ENCODE results near the gene BEGAIN. TPM values are rescaled to one million over a fixed set of nuclear protein-coding genes. Genes with fewer than 3 reads are reported as not detected.

The BEGAIN gene
- polyA plus RNA-seq, 4 donors, result 1.3 to 13.5 (median 5.1) TPM

DNA sequence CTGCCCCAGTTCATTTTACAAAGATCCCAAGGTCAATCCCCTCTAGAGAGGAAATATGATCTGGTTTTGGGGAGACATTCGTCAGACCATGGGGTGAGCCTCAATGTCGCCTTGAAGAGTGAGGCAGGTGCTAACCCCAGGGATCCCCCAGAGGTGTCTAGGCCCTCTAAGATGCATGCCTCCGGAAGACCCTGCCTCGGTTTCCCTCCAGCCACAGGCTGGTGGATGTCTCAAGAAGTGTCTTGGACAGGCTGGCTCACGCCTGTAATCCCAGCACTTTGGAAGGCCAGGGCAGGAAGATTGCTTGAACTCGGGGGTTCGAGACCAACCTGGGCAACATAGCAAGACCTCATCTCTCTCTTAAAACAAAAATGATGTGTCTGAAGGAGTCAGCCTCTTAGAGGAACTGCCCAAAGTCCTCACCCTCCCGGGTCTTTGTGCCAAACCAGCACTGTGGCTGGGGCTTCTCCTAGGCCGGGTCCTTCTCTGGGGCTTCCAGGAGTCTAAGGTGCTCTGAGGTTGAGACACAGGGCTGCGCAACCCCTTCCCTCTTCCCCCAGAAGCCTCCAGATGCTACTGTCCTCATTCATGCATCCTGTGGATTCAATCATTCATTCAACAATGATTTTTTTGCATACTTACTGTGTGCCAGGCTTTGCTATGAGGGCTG lies 24.7 kb upstream of the BEGAIN start:
- no peak overlapping the region for H3K27ac ChIP-seq (ENCODE audit: low read depth in 1 of 3, low read length in 2 of 3)
- 81 to 88% (median 87%) methylated on average over 10 of the region's 10 CpGs for WGBS, 3 donors
- H3K4me1 ChIP-seq (ENCODE audit: control insufficient read depth in 3 of 3, insufficient read depth in 2 of 3, low read depth in 1 of 3, low read length in 2 of 3), result no peaks in the 10 kb centered on the region
- DNase-seq (no peak), FAIRE-seq (no peak)
- H3K27me3 ChIP-seq (ENCODE audit: control insufficient read depth in 3 of 3, insufficient read depth in 3 of 3, low read length in 3 of 3), result peaks cover 0 to under 1% (median 0%) of the 10 kb centered on the region in 3 donors
- no peaks in the 10 kb centered on the region for H3K9me3 ChIP-seq (ENCODE audit: control insufficient read depth in 2 of 2, insufficient read depth in 1 of 2, low read depth in 1 of 2, low read length in 1 of 2)
- no peak overlapping the region for H3K4me3 ChIP-seq (ENCODE audit: low read depth in 1 of 3, low read length in 3 of 3)
- no peaks in the 10 kb centered on the region for H3K36me3 ChIP-seq (ENCODE audit: control insufficient read depth in 3 of 3, insufficient read depth in 2 of 3, low read depth in 1 of 3, low read length in 3 of 3)

DNA sequence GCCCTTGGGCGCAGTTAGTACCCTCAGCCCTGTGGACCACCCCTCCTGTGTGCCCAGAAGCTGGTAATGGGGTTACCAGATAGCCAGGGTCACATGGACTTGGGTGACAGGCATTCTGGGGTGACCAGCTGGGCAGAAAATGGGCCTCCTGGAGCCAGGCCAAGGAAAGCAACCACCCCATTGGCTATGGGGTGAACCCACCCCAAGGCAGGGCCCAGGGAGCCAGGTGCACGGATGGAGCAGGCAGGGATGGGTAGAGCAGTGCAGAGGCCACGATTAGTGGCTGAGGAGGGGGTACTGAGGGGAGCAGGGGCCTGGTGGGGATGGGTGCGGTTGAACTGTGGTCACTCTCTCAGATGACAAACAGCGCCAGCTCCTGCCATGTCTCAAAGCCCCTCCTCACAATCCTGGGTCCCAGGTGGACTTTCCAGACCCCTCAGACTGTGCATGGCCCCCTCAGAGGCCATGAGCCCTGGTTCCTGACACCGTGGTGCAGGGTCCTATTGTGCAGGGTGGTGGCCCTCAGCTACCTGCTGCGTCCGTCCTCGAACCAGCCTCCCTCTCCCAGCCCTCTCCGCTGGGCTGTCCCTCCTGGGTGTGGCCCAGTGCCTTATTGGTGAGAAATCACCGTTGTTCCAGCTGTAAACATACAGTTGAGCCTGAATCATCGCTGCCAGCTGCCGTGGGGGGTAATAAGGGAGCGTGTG lies 23.4 kb upstream of the BEGAIN start:
- no peak for DNase-seq
- Histone ChIP-seq H3K27ac (ENCODE audit: low read depth in 1 of 3, low read length in 2 of 3) (no peak overlapping the region), H3K4me1 (ENCODE audit: control insufficient read depth in 3 of 3, insufficient read depth in 2 of 3, low read depth in 1 of 3, low read length in 2 of 3) (no peaks in the 10 kb centered on the region), H3K4me3 (ENCODE audit: low read depth in 1 of 3, low read length in 3 of 3) (no peak overlapping the region), H3K9me3 (ENCODE audit: control insufficient read depth in 2 of 2, insufficient read depth in 1 of 2, low read depth in 1 of 2, low read length in 1 of 2) (no peaks in the 10 kb centered on the region), H3K36me3 (ENCODE audit: control insufficient read depth in 3 of 3, insufficient read depth in 2 of 3, low read depth in 1 of 3, low read length in 3 of 3) (no peaks in the 10 kb centered on the region), H3K27me3 (ENCODE audit: control insufficient read depth in 3 of 3, insufficient read depth in 3 of 3, low read length in 3 of 3) (no peaks in the 10 kb centered on the region)
- WGBS, 3 donors, result 24 to 69% (median 44%) methylated on average over 13 to 14 of the region's 14 CpGs
- FAIRE-seq, result no peak

DNA sequence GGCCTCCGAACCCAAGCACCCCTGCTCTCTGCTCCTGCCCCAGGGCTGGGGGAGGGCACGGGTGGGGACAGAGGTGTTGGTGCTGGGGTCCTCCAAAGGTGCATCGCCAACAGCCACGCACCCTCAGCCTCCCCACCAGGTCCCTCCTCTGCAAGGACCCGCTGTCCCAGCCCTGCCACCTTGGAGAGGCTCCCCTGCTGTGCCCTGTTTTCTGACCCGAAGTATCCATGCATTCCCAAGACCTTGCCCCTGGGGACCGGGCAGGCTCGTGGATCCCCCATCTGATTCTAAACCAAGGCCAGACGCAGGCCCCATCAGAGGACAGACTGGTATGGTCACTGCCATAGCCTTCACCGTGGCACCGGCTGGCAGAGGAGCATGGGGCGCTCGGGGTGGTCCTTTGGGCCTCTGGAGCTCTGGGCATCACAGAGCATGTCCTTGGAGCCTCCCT lies 22.7 kb upstream of the BEGAIN start:
- Histone ChIP-seq H3K4me1 (ENCODE audit: control insufficient read depth in 3 of 3, insufficient read depth in 2 of 3, low read depth in 1 of 3, low read length in 2 of 3) (no peaks in the 10 kb centered on the region), H3K9me3 (ENCODE audit: control insufficient read depth in 2 of 2, insufficient read depth in 1 of 2, low read depth in 1 of 2, low read length in 1 of 2) (no peaks in the 10 kb centered on the region), H3K36me3 (ENCODE audit: control insufficient read depth in 3 of 3, insufficient read depth in 2 of 3, low read depth in 1 of 3, low read length in 3 of 3) (no peaks in the 10 kb centered on the region), H3K4me3 (ENCODE audit: low read depth in 1 of 3, low read length in 3 of 3) (no peak overlapping the region), H3K27me3 (ENCODE audit: control insufficient read depth in 3 of 3, insufficient read depth in 3 of 3, low read length in 3 of 3) (no peaks in the 10 kb centered on the region), H3K27ac (ENCODE audit: low read depth in 1 of 3, low read length in 2 of 3) (no peak overlapping the region)
- no peak for FAIRE-seq
- 82 to 90% (median 83%) methylated on average over 12 to 13 of the region's 13 CpGs for WGBS, 3 donors
- DNase-seq, result no peak

DNA sequence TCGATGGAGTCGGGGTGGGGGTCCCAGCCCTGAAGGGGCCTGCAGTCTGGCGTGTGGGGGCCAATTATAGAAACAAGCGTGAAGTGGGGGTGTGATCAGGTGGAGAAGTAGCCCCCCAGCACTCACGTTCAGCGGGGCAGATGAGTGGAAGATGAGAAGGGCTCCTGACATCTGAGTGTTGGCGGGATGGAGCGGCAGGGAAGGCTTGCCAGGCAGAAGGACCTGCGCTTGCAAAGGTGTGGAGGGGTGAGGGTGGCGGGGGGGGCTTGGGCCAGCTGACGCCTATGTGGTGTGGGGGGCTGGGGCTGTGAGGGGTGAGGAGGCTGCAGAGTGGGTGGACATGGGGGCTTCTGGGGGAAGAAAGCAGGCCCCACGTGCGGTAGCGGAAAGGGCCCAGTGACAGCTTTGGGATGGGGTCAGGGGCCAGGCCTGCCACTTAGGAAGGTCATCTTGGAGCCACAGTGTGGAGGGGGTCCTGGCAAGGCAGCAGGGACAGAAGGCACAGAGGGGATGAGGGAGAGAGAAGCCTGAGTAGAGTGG lies 22.2 kb upstream of the BEGAIN start:
- Histone ChIP-seq H3K27ac (ENCODE audit: low read depth in 1 of 3, low read length in 2 of 3) (no peak overlapping the region), H3K27me3 (ENCODE audit: control insufficient read depth in 3 of 3, insufficient read depth in 3 of 3, low read length in 3 of 3) (no peaks in the 10 kb centered on the region), H3K4me1 (ENCODE audit: control insufficient read depth in 3 of 3, insufficient read depth in 2 of 3, low read depth in 1 of 3, low read length in 2 of 3) (no peaks in the 10 kb centered on the region), H3K36me3 (ENCODE audit: control insufficient read depth in 3 of 3, insufficient read depth in 2 of 3, low read depth in 1 of 3, low read length in 3 of 3) (no peaks in the 10 kb centered on the region), H3K4me3 (ENCODE audit: low read depth in 1 of 3, low read length in 3 of 3) (no peak overlapping the region), H3K9me3 (ENCODE audit: control insufficient read depth in 2 of 2, insufficient read depth in 1 of 2, low read depth in 1 of 2, low read length in 1 of 2) (no peaks in the 10 kb centered on the region)
- 82 to 87% (median 85%) methylated on average over 14 of the region's 14 CpGs for WGBS, 3 donors
- FAIRE-seq (no peak), DNase-seq (no peak)

DNA sequence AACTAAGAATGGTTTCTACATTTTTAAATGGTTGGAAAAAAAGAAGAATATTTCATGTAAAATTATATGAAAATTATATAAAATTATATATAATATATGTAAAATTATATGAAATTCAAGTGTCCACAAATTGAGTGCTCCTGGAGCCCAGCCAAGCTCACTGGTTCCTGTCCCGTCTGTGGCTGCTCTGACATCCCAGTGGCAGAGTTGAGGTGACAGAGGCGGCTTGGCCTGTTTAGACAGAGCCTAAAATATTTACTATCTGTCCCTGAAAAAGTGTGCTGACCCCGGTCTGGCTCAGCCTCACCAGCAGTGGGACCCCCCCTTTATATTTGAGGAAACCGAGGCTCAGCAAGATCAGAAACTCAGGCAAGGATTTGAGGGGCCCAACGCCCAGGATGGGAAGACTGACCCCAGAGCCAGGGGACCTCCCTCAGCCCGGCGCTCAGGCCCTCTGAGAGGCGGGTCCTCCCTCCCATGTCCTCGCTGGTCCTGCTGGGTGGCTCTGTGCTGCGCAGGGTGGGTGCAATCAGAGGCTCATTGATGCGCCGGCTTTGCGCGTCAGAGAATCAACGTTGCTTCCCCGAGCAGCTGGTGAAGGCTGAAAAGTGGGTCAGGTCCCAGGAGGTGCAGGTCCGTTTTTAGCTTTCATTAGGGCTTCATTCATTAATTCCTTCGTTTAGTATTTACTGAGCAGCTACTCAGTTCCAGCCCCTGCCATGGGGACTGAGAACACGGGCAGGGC lies 21.5 kb upstream of the BEGAIN start:
- H3K9me3 ChIP-seq (ENCODE audit: control insufficient read depth in 2 of 2, insufficient read depth in 1 of 2, low read depth in 1 of 2, low read length in 1 of 2), result no peaks in the 10 kb centered on the region
- DNase-seq, result no peak
- WGBS, 3 donors, result 70 to 77% (median 76%) methylated on average over 19 of the region's 19 CpGs
- FAIRE-seq, result no peak
- no peaks in the 10 kb centered on the region for H3K36me3 ChIP-seq (ENCODE audit: control insufficient read depth in 3 of 3, insufficient read depth in 2 of 3, low read depth in 1 of 3, low read length in 3 of 3)
- no peak overlapping the region for H3K27ac ChIP-seq (ENCODE audit: low read depth in 1 of 3, low read length in 2 of 3)
- no peaks in the 10 kb centered on the region for H3K4me1 ChIP-seq (ENCODE audit: control insufficient read depth in 3 of 3, insufficient read depth in 2 of 3, low read depth in 1 of 3, low read length in 2 of 3)
- no peak overlapping the region for H3K4me3 ChIP-seq (ENCODE audit: low read depth in 1 of 3, low read length in 3 of 3)
- H3K27me3 ChIP-seq (ENCODE audit: control insufficient read depth in 3 of 3, insufficient read depth in 3 of 3, low read length in 3 of 3), result peaks cover 0 to 2% (median 0%) of the 10 kb centered on the region in 3 donors

DNA sequence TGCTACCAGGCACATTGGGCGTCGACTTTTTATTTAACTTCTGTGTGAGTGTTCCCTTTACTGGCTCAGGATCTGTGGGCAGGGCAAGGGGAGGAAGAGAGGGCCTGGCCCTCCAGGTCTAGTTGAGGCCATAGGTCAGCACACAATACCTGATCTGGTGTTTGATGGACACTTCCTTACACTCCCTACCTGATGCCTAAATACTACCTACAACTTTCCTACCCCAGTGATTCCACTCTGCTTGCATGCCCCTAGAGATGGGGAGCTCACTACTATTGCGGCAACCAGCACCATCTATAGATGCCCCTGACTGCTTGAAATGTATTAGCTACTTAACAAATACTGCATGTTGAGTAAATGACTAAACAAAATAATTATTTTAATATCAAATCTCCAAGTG lies 20.8 kb upstream of the BEGAIN start:
- Histone ChIP-seq H3K4me1 (ENCODE audit: control insufficient read depth in 3 of 3, insufficient read depth in 2 of 3, low read depth in 1 of 3, low read length in 2 of 3) (no peaks in the 10 kb centered on the region), H3K9me3 (ENCODE audit: control insufficient read depth in 2 of 2, insufficient read depth in 1 of 2, low read depth in 1 of 2, low read length in 1 of 2) (no peaks in the 10 kb centered on the region), H3K27me3 (ENCODE audit: control insufficient read depth in 3 of 3, insufficient read depth in 3 of 3, low read length in 3 of 3) (peaks cover 0 to 2% (median 0%) of the 10 kb centered on the region in 3 donors), H3K4me3 (ENCODE audit: low read depth in 1 of 3, low read length in 3 of 3) (no peak overlapping the region), H3K36me3 (ENCODE audit: control insufficient read depth in 3 of 3, insufficient read depth in 2 of 3, low read depth in 1 of 3, low read length in 3 of 3) (no peaks in the 10 kb centered on the region), H3K27ac (ENCODE audit: low read depth in 1 of 3, low read length in 2 of 3) (no peak overlapping the region)
- no peak for FAIRE-seq
- WGBS, 3 donors, result 87 to 93% (median 91%) methylated on average over 3 of the region's 3 CpGs
- no peak for DNase-seq

DNA sequence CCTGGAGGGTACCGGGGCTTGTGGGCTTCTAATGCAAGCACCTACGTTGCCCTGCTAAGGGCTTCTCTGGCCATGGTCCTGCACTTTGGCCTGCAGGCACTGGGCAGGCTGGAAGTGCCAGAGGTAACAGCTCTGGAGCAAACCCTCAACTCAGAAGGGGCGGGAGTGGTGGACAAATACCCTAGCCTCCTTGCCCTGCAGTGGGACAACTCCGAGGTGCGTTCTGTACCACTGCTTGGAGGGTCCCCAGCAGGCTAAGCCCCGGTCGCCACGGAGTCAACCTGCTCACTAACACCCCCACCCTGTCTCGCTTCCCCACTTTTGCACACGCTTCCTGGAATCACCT lies 20.4 kb upstream of the BEGAIN start:
- Histone ChIP-seq H3K4me3 (ENCODE audit: low read depth in 1 of 3, low read length in 3 of 3) (no peak overlapping the region), H3K27ac (ENCODE audit: low read depth in 1 of 3, low read length in 2 of 3) (no peak overlapping the region), H3K36me3 (ENCODE audit: control insufficient read depth in 3 of 3, insufficient read depth in 2 of 3, low read depth in 1 of 3, low read length in 3 of 3) (no peaks in the 10 kb centered on the region), H3K4me1 (ENCODE audit: control insufficient read depth in 3 of 3, insufficient read depth in 2 of 3, low read depth in 1 of 3, low read length in 2 of 3) (no peaks in the 10 kb centered on the region), H3K27me3 (ENCODE audit: control insufficient read depth in 3 of 3, insufficient read depth in 3 of 3, low read length in 3 of 3) (peaks cover 0 to 4% (median 0%) of the 10 kb centered on the region in 3 donors), H3K9me3 (ENCODE audit: control insufficient read depth in 2 of 2, insufficient read depth in 1 of 2, low read depth in 1 of 2, low read length in 1 of 2) (no peaks in the 10 kb centered on the region)
- WGBS, 3 donors, result 84 to 89% (median 85%) methylated on average over 10 of the region's 10 CpGs
- FAIRE-seq, result no peak
- DNase-seq, result no peak

All from small intestine (tissue), 7 donors.